ENCODE measurements around the gene TAOK2.

DNA sequence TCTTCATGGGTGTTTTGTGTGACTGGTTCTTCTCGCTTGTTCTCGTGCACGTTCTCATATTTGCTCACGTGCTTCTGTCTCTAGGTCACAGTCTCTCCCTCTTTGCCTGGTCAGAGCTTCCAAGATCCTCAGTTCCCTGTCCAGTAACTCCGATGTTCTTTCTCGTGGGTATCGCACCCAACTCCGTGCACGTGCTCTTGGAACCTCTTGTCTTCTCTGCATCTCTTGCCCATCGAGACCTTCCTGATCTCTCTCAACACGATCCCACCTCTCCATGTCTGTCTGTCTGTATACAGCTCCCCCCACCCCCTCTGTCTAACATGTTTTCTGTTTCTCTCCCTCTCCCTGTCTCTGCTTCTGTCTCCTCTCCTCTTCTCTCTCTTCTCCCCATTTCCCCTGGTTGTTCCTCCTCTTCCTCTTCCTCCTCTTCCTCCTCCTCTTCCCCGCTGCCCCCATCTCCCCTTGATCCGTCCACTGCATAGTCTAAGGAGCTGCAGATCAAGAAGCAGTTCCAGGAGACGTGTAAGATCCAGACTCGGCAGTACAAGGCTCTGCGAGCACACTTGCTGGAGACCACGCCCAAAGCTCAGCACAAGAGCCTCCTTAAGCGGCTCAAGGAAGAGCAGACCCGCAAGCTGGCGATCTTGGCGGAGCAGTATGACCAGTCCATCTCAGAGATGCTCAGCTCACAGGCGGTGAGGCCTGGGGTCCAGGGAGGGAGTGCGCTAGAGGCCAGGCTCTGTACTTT is 15.6 kb downstream of the TAOK2 start:
- TF ChIP-seq, protein P1, sequence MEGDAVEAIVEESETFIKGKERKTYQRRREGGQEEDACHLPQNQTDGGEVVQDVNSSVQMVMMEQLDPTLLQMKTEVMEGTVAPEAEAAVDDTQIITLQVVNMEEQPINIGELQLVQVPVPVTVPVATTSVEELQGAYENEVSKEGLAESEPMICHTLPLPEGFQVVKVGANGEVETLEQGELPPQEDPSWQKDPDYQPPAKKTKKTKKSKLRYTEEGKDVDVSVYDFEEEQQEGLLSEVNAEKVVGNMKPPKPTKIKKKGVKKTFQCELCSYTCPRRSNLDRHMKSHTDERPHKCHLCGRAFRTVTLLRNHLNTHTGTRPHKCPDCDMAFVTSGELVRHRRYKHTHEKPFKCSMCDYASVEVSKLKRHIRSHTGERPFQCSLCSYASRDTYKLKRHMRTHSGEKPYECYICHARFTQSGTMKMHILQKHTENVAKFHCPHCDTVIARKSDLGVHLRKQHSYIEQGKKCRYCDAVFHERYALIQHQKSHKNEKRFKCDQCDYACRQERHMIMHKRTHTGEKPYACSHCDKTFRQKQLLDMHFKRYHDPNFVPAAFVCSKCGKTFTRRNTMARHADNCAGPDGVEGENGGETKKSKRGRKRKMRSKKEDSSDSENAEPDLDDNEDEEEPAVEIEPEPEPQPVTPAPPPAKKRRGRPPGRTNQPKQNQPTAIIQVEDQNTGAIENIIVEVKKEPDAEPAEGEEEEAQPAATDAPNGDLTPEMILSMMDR (IDR thresholded peaks at IDR 0.05), result no peak
- TF ChIP-seq POLR2A (IDR thresholded peaks at IDR 0.05), result no peak

Measured in thyroid gland (tissue), 4 donors.